ENCODE results near the gene KRTAP17-1.

The KRTAP17-1 gene

GRCh38 chr17:41315204-41315794 lies at the start of gene KRTAP17-1:
KRTAP17-1 (minus strand) TSS chr17:41315710; CDS start chr17:41315650, 60 bp downstream.
- Histone ChIP-seq H3K27me3 (no peaks in the 10 kb centered on the region), H3K27ac (no peak within 1 kb of the TSS), H3K9me3 (no peaks in the 10 kb centered on the region), H3K4me3 (ENCODE audit: low read depth in 1 of 2, low read length in 1 of 2) (no peak within 1 kb of the TSS), H3K36me3 (no peaks in the 10 kb centered on the region), H3K4me1 (ENCODE audit: control insufficient read depth in 1 of 2, insufficient read depth in 1 of 2, low read depth in 1 of 2, low read length in 1 of 2) (no peaks in the 10 kb centered on the region)
- TF ChIP-seq CTCF (IDR thresholded peaks at IDR 0.05), result no peak

- Histone ChIP-seq H3K9me3 (no peaks in the 10 kb centered on the region), H3K4me3 (ENCODE audit: low read depth in 1 of 2, low read length in 1 of 2) (no peak overlapping the region), H3K27ac (no peak overlapping the region), H3K27me3 (peaks cover 22% of the 10 kb centered on the region), H3K4me1 (ENCODE audit: control insufficient read depth in 1 of 2, insufficient read depth in 1 of 2, low read depth in 1 of 2, low read length in 1 of 2) (no peaks in the 10 kb centered on the region), H3K36me3 (no peaks in the 10 kb centered on the region)
- no peak for TF ChIP-seq CTCF (IDR thresholded peaks at IDR 0.05)
Measured at GRCh38 chr17:41363881-41364280, 48.4 kb upstream of the KRTAP17-1 start.

GRCh38 chr17:41360296-41360995 lies 44.9 kb upstream of the KRTAP17-1 start:
- Histone ChIP-seq H3K27ac (no peak overlapping the region), H3K9me3 (no peaks in the 10 kb centered on the region), H3K4me1 (ENCODE audit: control insufficient read depth in 1 of 2, insufficient read depth in 1 of 2, low read depth in 1 of 2, low read length in 1 of 2) (no peaks in the 10 kb centered on the region), H3K27me3 (peaks cover 19% of the 10 kb centered on the region), H3K4me3 (ENCODE audit: low read depth in 1 of 2, low read length in 1 of 2) (no peak overlapping the region), H3K36me3 (no peaks in the 10 kb centered on the region)
- no peak for TF ChIP-seq CTCF (IDR thresholded peaks at IDR 0.05)

- H3K4me3 ChIP-seq (ENCODE audit: low read depth in 1 of 2, low read length in 1 of 2), result no peak overlapping the region
- H3K27ac ChIP-seq, result no peak overlapping the region
- H3K9me3 ChIP-seq, result no peaks in the 10 kb centered on the region
- no peak for TF ChIP-seq CTCF (IDR thresholded peaks at IDR 0.05)
- peaks cover 15% of the 10 kb centered on the region for H3K27me3 ChIP-seq
- no peaks in the 10 kb centered on the region for H3K36me3 ChIP-seq
- H3K4me1 ChIP-seq (ENCODE audit: control insufficient read depth in 1 of 2, insufficient read depth in 1 of 2, low read depth in 1 of 2, low read length in 1 of 2), result no peaks in the 10 kb centered on the region
Measured at GRCh38 chr17:41354536-41354935, 39.0 kb upstream of the KRTAP17-1 start.

GRCh38 chr17:41352597-41353366 lies 37.3 kb upstream of the KRTAP17-1 start:
- Histone ChIP-seq H3K27me3 (peaks cover 11% of the 10 kb centered on the region), H3K36me3 (no peaks in the 10 kb centered on the region), H3K27ac (no peak overlapping the region), H3K4me1 (ENCODE audit: control insufficient read depth in 1 of 2, insufficient read depth in 1 of 2, low read depth in 1 of 2, low read length in 1 of 2) (no peaks in the 10 kb centered on the region), H3K4me3 (ENCODE audit: low read depth in 1 of 2, low read length in 1 of 2) (no peak overlapping the region), H3K9me3 (no peaks in the 10 kb centered on the region)
- no peak for TF ChIP-seq CTCF (IDR thresholded peaks at IDR 0.05)

Measured in neutrophil (primary cell).